Fibroblast of lung (primary cell): ENCODE results near the gene IL17D. TPM values are rescaled to one million over a fixed set of nuclear protein-coding genes. Genes with fewer than 3 reads are reported as not detected.
A peak's percentile ranks its signal among the peaks of the same experiment; 100 is the strongest.

Experiments used
- DNase-seq, 2 donors: peaks; one replicate each; pipeline versions ENCODE4 v3.0.0 to v3.0.0-alpha.2; 2010; ENCODE audit warnings: low read depth in 2 of 2
- H2AFZ ChIP-seq: 2 replicates; pipeline ENCODE4 v1.5.1; 2012; ENCODE audit warnings: low read length, control low read depth, inconsistent platforms
- H3K27ac ChIP-seq: 2 replicates; pipeline ENCODE4 v1.5.1; 2011; ENCODE audit warnings: low read length, control low read depth; ENCODE audit not compliant: insufficient read depth
- H3K27me3 ChIP-seq: 2 replicates; pipeline ENCODE4 v1.5.1; 2011; ENCODE audit warnings: mild to moderate bottlenecking, low read length; ENCODE audit not compliant: control insufficient read depth, insufficient read depth
- H3K36me3 ChIP-seq: 2 replicates; pipeline ENCODE4 v1.5.1; 2011; ENCODE audit warnings: low read length; ENCODE audit not compliant: control insufficient read depth, insufficient read depth
- H3K4me1 ChIP-seq: 2 replicates; pipeline ENCODE4 v1.5.1; 2011; ENCODE audit warnings: low read length; ENCODE audit not compliant: control insufficient read depth, insufficient read depth; ENCODE audit errors: extremely low read depth
- H3K4me2 ChIP-seq: 2 replicates; pipeline ENCODE4 v1.5.1; 2011; ENCODE audit warnings: low read length, control low read depth; ENCODE audit not compliant: insufficient read depth; ENCODE audit errors: extremely low read depth
- H3K4me3 ChIP-seq, 4 experiments: fragments of 200-600 bp in 1 of 4; sonication (generic) in 1 of 4; replicated peaks in 1 of 4; 2 replicates each; pipeline ENCODE4 v1.5.1; 2011 to 2016; ENCODE audit warnings: low read length in 4 of 4, low read depth in 3 of 4, mild to moderate bottlenecking in 3 of 4, control low read depth in 2 of 4, inconsistent platforms in 1 of 4, mixed read lengths in 1 of 4; ENCODE audit not compliant: insufficient read depth in 1 of 4; ENCODE audit errors: control extremely low read depth in 1 of 4
- H3K79me2 ChIP-seq: 2 replicates; pipeline ENCODE4 v1.5.1; 2012; ENCODE audit warnings: mild to moderate bottlenecking, low read length, inconsistent platforms; ENCODE audit not compliant: control insufficient read depth, insufficient read depth
- H3K9ac ChIP-seq: 2 replicates; pipeline ENCODE4 v1.5.1; 2011; ENCODE audit warnings: mild to moderate bottlenecking, low read length, control low read depth; ENCODE audit not compliant: insufficient read depth
- H3K9me3 ChIP-seq: 2 replicates; pipeline ENCODE4 v1.5.1; 2012; ENCODE audit warnings: low read depth, low read length; ENCODE audit not compliant: control insufficient read depth, insufficient read depth
- H4K20me1 ChIP-seq: 2 replicates; pipeline ENCODE4 v1.5.1; 2011; ENCODE audit warnings: low read length; ENCODE audit not compliant: control insufficient read depth, insufficient read depth; ENCODE audit errors: extremely low read depth
- EZH2 ChIP-seq: IDR thresholded peaks from 2 replicates; pipeline ENCODE4 v1.5.1; 2012; ENCODE audit warnings: low read length, control low read depth, mild to moderate bottlenecking; ENCODE audit errors: missing control alignments
- polyA minus RNA-seq: library from RNA; depleted of rRNA, polyadenylated mRNA; stranded (reverse); fragments of >200 nt; gene quantifications from 2 replicates; pipeline ENCODE4 v1.2.3, GENCODE V29; 2011; ENCODE audit warnings: low replicate concordance
- polyA plus RNA-seq, 2 donors: library from polyadenylated mRNA; depleted of rRNA in 1 of 2; stranded (reverse) in 1 of 2; unstranded in 1 of 2; fragments of >200 nt; gene quantifications; 2 replicates each; pipeline ENCODE4 v1.2.1, GENCODE V29; 2011 to 2012; ENCODE audit warnings: missing spikeins in 1 of 2
- total RNA-seq: library from RNA; depleted of rRNA; stranded (reverse); fragments of >200 nt; gene quantifications from 2 replicates; pipeline ENCODE4 v1.2.1, GENCODE V29; 2014
- TF ChIP-seq, protein P1 (sequence below), 2 donors: IDR thresholded peaks in 1 of 2; conservative IDR thresholded peaks in 1 of 2; 1 replicate in 1 of 2; 2 replicates in 1 of 2; pipeline ENCODE4 v1.5.1; 2011 to 2012; ENCODE audit warnings: low read length in 2 of 2, control low read depth in 1 of 2, inconsistent platforms in 1 of 2, low read depth in 1 of 2, mild to moderate bottlenecking in 1 of 2

IL17D gene, protein sequence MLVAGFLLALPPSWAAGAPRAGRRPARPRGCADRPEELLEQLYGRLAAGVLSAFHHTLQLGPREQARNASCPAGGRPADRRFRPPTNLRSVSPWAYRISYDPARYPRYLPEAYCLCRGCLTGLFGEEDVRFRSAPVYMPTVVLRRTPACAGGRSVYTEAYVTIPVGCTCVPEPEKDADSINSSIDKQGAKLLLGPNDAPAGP
- total RNA-seq, result 2.3 and 3.1 TPM in 2 replicates
- polyA plus RNA-seq, result 1.2 and 1.5 TPM in 2 replicates
- 5.9 and 6.9 TPM in 2 replicates for polyA plus RNA-seq (2012)
- polyA minus RNA-seq, result 0.43 TPM in 1 of 2 replicates, not detected in the other

DNA sequence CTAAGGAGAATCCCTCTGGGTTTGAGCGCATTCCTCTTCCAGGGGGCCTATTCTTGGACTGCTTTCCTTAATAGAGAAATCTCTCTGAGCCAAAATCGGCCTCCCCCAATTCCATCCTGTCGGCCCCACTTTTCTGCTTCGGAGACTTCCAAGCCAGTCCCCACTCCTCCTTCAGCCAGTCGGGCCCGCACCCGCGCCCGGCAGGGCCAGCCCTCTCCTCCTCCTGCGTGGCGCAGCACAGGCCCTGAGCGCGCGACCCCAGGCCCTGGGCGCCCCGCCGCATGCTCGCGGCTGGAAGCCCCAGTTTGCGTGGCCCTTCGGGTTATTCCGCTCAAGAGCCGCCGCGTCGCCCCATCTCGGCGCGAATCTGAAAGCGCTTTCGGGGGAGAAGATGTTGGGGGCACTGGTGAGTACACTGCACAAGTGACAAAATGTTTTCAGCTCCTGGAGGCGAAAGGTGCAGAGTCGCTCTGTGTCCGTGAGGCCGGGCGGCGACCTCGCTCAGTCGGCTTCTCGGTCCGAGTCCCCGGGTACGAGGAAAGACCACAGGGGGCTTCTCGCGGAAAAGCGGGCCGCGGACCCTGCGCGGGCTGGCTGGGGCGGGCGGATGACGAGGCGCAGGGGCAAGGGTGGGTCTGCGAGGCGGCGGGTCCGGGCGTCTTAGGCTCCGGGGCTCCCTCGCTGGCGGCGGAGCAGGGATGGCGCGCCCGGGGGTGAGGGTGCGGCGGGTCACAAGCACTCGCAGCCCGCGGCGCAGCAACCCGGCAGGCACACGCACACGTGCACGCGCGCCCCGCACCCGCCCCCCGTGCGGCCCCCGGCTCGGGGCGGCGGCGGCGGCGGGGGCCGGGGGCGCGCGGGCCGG lies at the start of gene IL17D:
Gene IL17D, plus strand, starts transcription at position 785 of the 865 bp plus-strand sequence. CDS start 303 bp downstream, outside the sequence.
- Histone ChIP-seq H4K20me1 (no peaks in the 10 kb centered on the region), H3K79me2 (no peaks in the 10 kb centered on the region), H3K27ac (peak within 1 kb of the TSS; percentile 61), H3K9ac (peak within 1 kb of the TSS; percentile 73), H3K4me3 (peak within 1 kb of the TSS; percentile 60 to 74 (median 72)), H3K4me2 (peak within 1 kb of the TSS; percentile 71), H3K27me3 (no peaks in the 10 kb centered on the region), H2AFZ (peak within 1 kb of the TSS; percentile 84), H3K9me3 (no peaks in the 10 kb centered on the region), H3K36me3 (no peaks in the 10 kb centered on the region), H3K4me1 (no peaks in the 10 kb centered on the region)
- no peak for TF ChIP-seq EZH2
- TF ChIP-seq, protein P1, sequence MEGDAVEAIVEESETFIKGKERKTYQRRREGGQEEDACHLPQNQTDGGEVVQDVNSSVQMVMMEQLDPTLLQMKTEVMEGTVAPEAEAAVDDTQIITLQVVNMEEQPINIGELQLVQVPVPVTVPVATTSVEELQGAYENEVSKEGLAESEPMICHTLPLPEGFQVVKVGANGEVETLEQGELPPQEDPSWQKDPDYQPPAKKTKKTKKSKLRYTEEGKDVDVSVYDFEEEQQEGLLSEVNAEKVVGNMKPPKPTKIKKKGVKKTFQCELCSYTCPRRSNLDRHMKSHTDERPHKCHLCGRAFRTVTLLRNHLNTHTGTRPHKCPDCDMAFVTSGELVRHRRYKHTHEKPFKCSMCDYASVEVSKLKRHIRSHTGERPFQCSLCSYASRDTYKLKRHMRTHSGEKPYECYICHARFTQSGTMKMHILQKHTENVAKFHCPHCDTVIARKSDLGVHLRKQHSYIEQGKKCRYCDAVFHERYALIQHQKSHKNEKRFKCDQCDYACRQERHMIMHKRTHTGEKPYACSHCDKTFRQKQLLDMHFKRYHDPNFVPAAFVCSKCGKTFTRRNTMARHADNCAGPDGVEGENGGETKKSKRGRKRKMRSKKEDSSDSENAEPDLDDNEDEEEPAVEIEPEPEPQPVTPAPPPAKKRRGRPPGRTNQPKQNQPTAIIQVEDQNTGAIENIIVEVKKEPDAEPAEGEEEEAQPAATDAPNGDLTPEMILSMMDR (conservative IDR thresholded peaks at IDR 0.05 in 1 of 2, IDR thresholded peaks at IDR 0.05 in 1 of 2; ENCODE audit: low read depth in 1 of 2, low read length in 2 of 2), result no peak
- no peak for DNase-seq

DNA sequence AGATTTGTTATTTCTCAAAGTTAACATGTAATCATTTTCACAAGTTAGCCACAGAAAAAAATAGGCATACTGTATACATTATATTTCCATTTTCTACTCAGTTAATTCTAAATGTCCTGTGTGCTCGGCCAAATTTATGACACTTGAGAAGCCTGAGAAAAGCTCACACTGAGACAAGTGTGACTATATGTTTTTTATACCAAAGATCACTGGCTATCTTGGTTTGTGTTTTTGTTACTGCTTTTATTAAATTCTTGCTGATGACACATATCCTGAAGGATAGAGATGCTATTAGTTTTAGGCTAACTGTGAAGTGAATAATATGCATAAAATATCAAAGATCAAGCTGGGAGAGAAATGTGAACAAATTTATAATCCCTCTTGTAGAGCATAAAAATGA lies 49.3 kb upstream of the IL17D start:
- Histone ChIP-seq H3K9me3 (no peaks in the 10 kb centered on the region), H3K27me3 (no peaks in the 10 kb centered on the region), H3K79me2 (no peaks in the 10 kb centered on the region), H3K4me2 (no peak overlapping the region), H3K4me3 (no peak overlapping the region), H4K20me1 (no peaks in the 10 kb centered on the region), H2AFZ (no peak overlapping the region), H3K27ac (no peak overlapping the region), H3K36me3 (no peaks in the 10 kb centered on the region), H3K9ac (no peak overlapping the region), H3K4me1 (no peaks in the 10 kb centered on the region)
- peak; percentile 4 to 38 for DNase-seq
- TF ChIP-seq, protein P1 (conservative IDR thresholded peaks at IDR 0.05 in 1 of 2, IDR thresholded peaks at IDR 0.05 in 1 of 2; ENCODE audit: low read depth in 1 of 2, low read length in 2 of 2), result no peak
- no peak for TF ChIP-seq EZH2

DNA sequence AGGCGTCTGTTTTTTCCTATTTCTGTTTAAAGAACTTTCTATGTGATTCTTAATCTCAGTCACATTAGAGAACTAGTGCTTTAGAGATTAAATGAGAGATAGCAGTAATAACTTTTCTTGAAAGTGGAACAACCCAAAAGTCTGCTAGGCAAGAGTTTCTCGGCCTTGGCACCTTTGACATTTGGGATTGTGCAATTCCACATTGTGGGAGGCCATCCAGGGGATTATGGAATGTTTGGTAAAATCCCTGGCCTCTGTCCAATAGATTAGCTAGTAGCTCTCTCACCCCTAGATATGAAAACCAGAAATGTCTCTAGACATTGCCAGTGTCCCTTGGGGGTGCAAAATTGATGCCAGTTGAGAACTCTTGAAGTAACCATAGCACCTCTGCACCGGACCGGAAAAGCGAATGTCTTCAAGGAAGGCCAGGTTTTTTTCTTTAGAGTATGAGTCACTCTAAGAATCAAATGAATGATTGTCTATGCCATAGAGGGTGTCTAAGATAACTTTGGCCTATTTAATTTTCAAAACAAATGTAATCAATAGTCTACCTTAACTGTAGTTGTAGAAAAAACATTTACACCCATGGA lies 45.0 kb upstream of the IL17D start:
- H3K4me1 ChIP-seq, result no peaks in the 10 kb centered on the region
- no peak overlapping the region for H3K4me3 ChIP-seq
- H4K20me1 ChIP-seq, result no peaks in the 10 kb centered on the region
- no peaks in the 10 kb centered on the region for H3K36me3 ChIP-seq
- DNase-seq, result no peak
- no peaks in the 10 kb centered on the region for H3K79me2 ChIP-seq
- TF ChIP-seq, protein P1 (conservative IDR thresholded peaks at IDR 0.05 in 1 of 2, IDR thresholded peaks at IDR 0.05 in 1 of 2; ENCODE audit: low read depth in 1 of 2, low read length in 2 of 2), result no peak
- TF ChIP-seq EZH2, result no peak
- no peaks in the 10 kb centered on the region for H3K9me3 ChIP-seq
- no peaks in the 10 kb centered on the region for H3K27me3 ChIP-seq
- no peak overlapping the region for H3K4me2 ChIP-seq
- no peak overlapping the region for H2AFZ ChIP-seq
- H3K9ac ChIP-seq, result no peak overlapping the region
- no peak overlapping the region for H3K27ac ChIP-seq
